WTC11 (cell line): ENCODE data around the gene ST8SIA6. TPM values are rescaled to one million over a fixed set of nuclear protein-coding genes. Genes with fewer than 3 reads are reported as not detected.
A peak's percentile ranks its signal among the peaks of the same experiment; 100 is the strongest.

ENCODE experiments used
- ATAC-seq: fragments of 200-7000 bp; cut with Tn5 transposase; 2 replicates; pipeline ENCODE4 v1.10.0; 2021; ENCODE audit warnings: mild to moderate bottlenecking, moderate library complexity
- CTCF ChIA-PET: fragments of 300-600 bp; sonication (Branson Sonifier 250); formaldehyde crosslinking; loops from one replicate; lab custom pipeline; 2021; ENCODE audit warnings: antibody characterized with exemption; lab: Charles Lee
- POLR2A ChIA-PET: fragments of 350-600 bp; sonication (Branson Sonifier 250); formaldehyde crosslinking; loops from one replicate; lab custom pipeline; 2021; ENCODE audit warnings: antibody characterized with exemption; lab: Charles Lee
- DNase-seq: peaks from one replicate; pipeline ENCODE4 v3.0.0; 2021; ENCODE audit warnings: low spot score
- H3K27ac Mint-ChIP-seq: 2 replicates; pipeline ENCODE4 v1.8.0; 2021; ENCODE audit warnings: mixed read lengths
- H3K27me3 Mint-ChIP-seq: 2 replicates; pipeline ENCODE4 v1.8.0; 2021; ENCODE audit warnings: low read depth, mild to moderate bottlenecking, moderate library complexity, mixed read lengths
- H3K36me3 Mint-ChIP-seq: 2 replicates; pipeline ENCODE4 v1.8.0; 2021; ENCODE audit warnings: mixed read lengths
- H3K4me1 Mint-ChIP-seq: 2 replicates; pipeline ENCODE4 v1.8.0; 2022; ENCODE audit warnings: mixed read lengths
- H3K4me3 Mint-ChIP-seq: 2 replicates; pipeline ENCODE4 v1.8.0; 2021; ENCODE audit warnings: mild to moderate bottlenecking, moderate library complexity, mixed read lengths
- H3K9me3 Mint-ChIP-seq: 2 replicates; pipeline ENCODE4 v1.8.0; 2021; ENCODE audit warnings: mixed read lengths
- CREB1 ChIP-seq: sonication (generic); formaldehyde crosslinking; IDR thresholded peaks from 2 replicates; pipeline ENCODE4 v1.8.0; 2023; ENCODE audit warnings: mild to moderate bottlenecking, missing genetic modification reagents
- ELF4 ChIP-seq: sonication (generic); formaldehyde crosslinking; IDR thresholded peaks from 2 replicates; pipeline ENCODE4 v1.8.1; 2022; ENCODE audit warnings: low read depth, mild to moderate bottlenecking, moderate library complexity, missing genetic modification reagents
- FOXJ3 ChIP-seq: sonication (generic); formaldehyde crosslinking; IDR thresholded peaks from 2 replicates; pipeline ENCODE4 v1.9.0; 2021; ENCODE audit warnings: missing genetic modification reagents, mild to moderate bottlenecking, borderline replicate concordance
- JUN ChIP-seq: sonication (generic); formaldehyde crosslinking; IDR thresholded peaks from 2 replicates; pipeline ENCODE4 v1.8.0; 2023; ENCODE audit warnings: mild to moderate bottlenecking, missing genetic modification reagents
- KAT7 ChIP-seq: sonication (generic); formaldehyde crosslinking; IDR thresholded peaks from 2 replicates; pipeline ENCODE4 v1.8.1; 2023; ENCODE audit warnings: missing genetic modification reagents, mild to moderate bottlenecking, borderline replicate concordance
- NFE2L1 ChIP-seq: sonication (generic); formaldehyde crosslinking; IDR thresholded peaks from 2 replicates; pipeline ENCODE4 v1.8.1; 2023; ENCODE audit warnings: missing genetic modification reagents
- NR1H2 ChIP-seq: sonication (generic); formaldehyde crosslinking; IDR thresholded peaks from 2 replicates; pipeline ENCODE4 v1.9.0; 2021; ENCODE audit warnings: mild to moderate bottlenecking, moderate library complexity, missing genetic modification reagents
- NR2C2 ChIP-seq: sonication (generic); formaldehyde crosslinking; IDR thresholded peaks from 2 replicates; pipeline ENCODE4 v1.8.0; 2022; ENCODE audit warnings: mild to moderate bottlenecking, missing genetic modification reagents
- PRRX2 ChIP-seq: fragments of 250-450 bp; sonication (Bioruptor Pico); IDR thresholded peaks from 2 replicates; pipeline ENCODE4 v1.8.0; 2021; ENCODE audit warnings: mild to moderate bottlenecking
- RELA ChIP-seq: sonication (generic); formaldehyde crosslinking; IDR thresholded peaks from 2 replicates; pipeline ENCODE4 v1.8.1; 2022; ENCODE audit warnings: missing genetic modification reagents, mild to moderate bottlenecking, borderline replicate concordance
- RORB ChIP-seq: fragments of 250-450 bp; sonication (Bioruptor Pico); IDR thresholded peaks from 2 replicates; pipeline ENCODE4 v1.9.0; 2021; ENCODE audit warnings: mild to moderate bottlenecking
- SP1 ChIP-seq: sonication (generic); formaldehyde crosslinking; conservative IDR thresholded peaks from 2 replicates; pipeline ENCODE4 v1.8.1; 2022; ENCODE audit warnings: missing genetic modification reagents
- TEAD4 ChIP-seq: sonication (generic); formaldehyde crosslinking; IDR thresholded peaks from 2 replicates; pipeline ENCODE4 v1.8.0; 2022; ENCODE audit warnings: mild to moderate bottlenecking, missing genetic modification reagents
- ZNF219 ChIP-seq: sonication (generic); formaldehyde crosslinking; IDR thresholded peaks from 2 replicates; pipeline ENCODE4 v1.8.0; 2023; ENCODE audit warnings: missing genetic modification reagents, mild to moderate bottlenecking, borderline replicate concordance
- ZNF263 ChIP-seq: sonication (generic); formaldehyde crosslinking; IDR thresholded peaks from 2 replicates; pipeline ENCODE4 v1.8.1; 2022; ENCODE audit warnings: low read depth, mild to moderate bottlenecking, moderate library complexity, missing genetic modification reagents
- ZNF317 ChIP-seq: sonication (generic); formaldehyde crosslinking; IDR thresholded peaks from 2 replicates; pipeline ENCODE4 v1.8.1; 2023; ENCODE audit warnings: low read depth, mild to moderate bottlenecking, moderate library complexity, missing genetic modification reagents, borderline replicate concordance
- total RNA-seq: library from RNA; stranded (reverse); gene quantifications from 3 replicates; pipeline ENCODE4 v1.2.3, GENCODE V29; 2021
- TF ChIP-seq, protein P1 (sequence below): sonication (generic); formaldehyde crosslinking; IDR thresholded peaks from 2 replicates; pipeline ENCODE4 v1.8.1; 2022; ENCODE audit warnings: missing genetic modification reagents, borderline replicate concordance
- TF ChIP-seq, protein P2 (sequence below): sonication (generic); formaldehyde crosslinking; IDR thresholded peaks from 2 replicates; pipeline ENCODE4 v1.8.0; 2022; ENCODE audit warnings: mild to moderate bottlenecking, missing genetic modification reagents
- TF ChIP-seq, protein P3 (sequence below): sonication (generic); formaldehyde crosslinking; IDR thresholded peaks from 2 replicates; pipeline ENCODE4 v1.8.1; 2023; ENCODE audit warnings: mild to moderate bottlenecking, missing genetic modification reagents, borderline replicate concordance
- TF ChIP-seq, protein P4 (sequence below): sonication (generic); formaldehyde crosslinking; IDR thresholded peaks from 2 replicates; pipeline ENCODE4 v1.8.0; 2023; ENCODE audit warnings: missing genetic modification reagents, mild to moderate bottlenecking, borderline replicate concordance
- TF ChIP-seq, protein P5 (sequence below): sonication (generic); formaldehyde crosslinking; conservative IDR thresholded peaks from 2 replicates; pipeline ENCODE4 v1.8.1; 2022; ENCODE audit warnings: mild to moderate bottlenecking, missing genetic modification reagents

The ST8SIA6 gene
- total RNA-seq, 1 experiment from 2014 or later = 3.5 TPM

DNA sequence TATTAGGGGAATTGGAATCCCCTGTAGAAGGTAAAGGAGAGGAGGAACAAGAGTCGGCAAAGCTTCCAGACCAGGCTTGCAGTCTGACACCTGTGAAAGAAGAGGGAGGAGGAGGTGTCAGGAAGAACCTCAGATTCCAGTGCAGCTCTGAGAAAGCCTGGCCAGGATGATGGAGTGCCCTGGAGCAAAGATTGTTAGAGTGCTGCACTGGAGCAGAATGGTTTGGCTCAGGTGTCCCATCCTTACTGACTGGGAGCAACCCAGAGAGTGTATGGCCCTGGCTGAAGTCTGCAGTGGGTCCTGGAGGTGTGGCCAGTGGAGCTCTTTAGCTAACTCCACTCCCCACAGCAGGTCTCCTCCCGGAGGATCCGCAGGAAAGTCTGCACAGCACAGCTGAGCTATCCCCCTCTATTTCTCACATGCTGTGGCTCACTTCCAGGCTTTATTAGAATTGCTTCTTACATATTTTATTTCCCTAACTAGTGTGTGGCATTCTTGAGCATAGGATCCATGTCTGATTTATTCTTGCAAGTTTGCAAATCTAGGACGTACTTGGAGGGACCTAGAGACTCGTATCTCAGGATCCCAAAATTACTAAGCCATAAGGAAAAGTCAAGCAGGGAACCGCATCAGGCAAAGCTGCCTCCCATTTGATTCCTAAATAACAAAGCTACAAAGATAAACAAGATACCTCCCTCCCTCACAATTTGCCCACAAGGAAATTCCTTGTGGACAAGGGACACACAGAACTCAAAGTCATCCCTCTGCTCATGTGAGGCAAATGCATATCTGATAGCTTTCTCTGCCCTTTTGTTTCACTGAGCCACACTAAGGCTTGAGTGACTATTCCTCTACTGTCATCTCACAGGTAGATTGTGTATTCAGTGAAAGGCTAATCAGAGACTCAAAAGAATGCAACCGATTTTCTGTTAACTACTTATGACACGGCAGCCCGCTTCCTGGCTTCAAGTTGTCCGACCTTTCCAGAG is 167.5 kb downstream of the ST8SIA6 start:
- ATAC-seq (peak; percentile 70), DNase-seq (no peak)
- no peak overlapping the region for H3K27ac Mint-ChIP-seq
- peaks cover 30% of the 10 kb centered on the region for H3K9me3 Mint-ChIP-seq
- H3K36me3 Mint-ChIP-seq = peaks cover 22% of the 10 kb centered on the region
- ChIA-PET POLR2A (interaction anchor here (0.6 kb wide), 3 partner anchors 92 to 1121 kb away, joined by 3 to 7 read pairs (median 4); no protein-coding TSS in a partner anchor), CTCF (interaction anchor here (1.4 to 2.6 kb wide), 2 partner anchors 89 to 144 kb away, joined by 6 to 7 read pairs; no protein-coding TSS in a partner anchor)
- H3K27me3 Mint-ChIP-seq = peaks cover 3% of the 10 kb centered on the region; the same call in 1 of the 2 replicates
- no peak overlapping the region for H3K4me3 Mint-ChIP-seq
- H3K4me1 Mint-ChIP-seq = peaks cover 7% of the 10 kb centered on the region; the same call in 1 of the 2 replicates
- no peak for TF ChIP-seq NR1H2
- TF ChIP-seq, protein P1, sequence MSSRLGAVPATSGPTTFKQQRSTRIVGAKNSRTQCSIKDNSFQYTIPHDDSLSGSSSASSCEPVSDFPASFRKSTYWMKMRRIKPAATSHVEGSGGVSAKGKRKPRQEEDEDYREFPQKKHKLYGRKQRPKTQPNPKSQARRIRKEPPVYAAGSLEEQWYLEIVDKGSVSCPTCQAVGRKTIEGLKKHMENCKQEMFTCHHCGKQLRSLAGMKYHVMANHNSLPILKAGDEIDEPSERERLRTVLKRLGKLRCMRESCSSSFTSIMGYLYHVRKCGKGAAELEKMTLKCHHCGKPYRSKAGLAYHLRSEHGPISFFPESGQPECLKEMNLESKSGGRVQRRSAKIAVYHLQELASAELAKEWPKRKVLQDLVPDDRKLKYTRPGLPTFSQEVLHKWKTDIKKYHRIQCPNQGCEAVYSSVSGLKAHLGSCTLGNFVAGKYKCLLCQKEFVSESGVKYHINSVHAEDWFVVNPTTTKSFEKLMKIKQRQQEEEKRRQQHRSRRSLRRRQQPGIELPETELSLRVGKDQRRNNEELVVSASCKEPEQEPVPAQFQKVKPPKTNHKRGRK (CRISPR knock-in tag) = no peak
- TF ChIP-seq RORB = no peak
- TF ChIP-seq JUN (CRISPR knock-in tag) = no peak
- TF ChIP-seq CREB1 (CRISPR knock-in tag) = no peak
- TF ChIP-seq, protein P2, sequence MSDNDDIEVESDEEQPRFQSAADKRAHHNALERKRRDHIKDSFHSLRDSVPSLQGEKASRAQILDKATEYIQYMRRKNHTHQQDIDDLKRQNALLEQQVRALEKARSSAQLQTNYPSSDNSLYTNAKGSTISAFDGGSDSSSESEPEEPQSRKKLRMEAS = no peak
- TF ChIP-seq NFE2L1 (CRISPR knock-in tag) = no peak
- TF ChIP-seq ZNF219 (CRISPR knock-in tag) = no peak
- no peak for TF ChIP-seq TEAD4

DNA sequence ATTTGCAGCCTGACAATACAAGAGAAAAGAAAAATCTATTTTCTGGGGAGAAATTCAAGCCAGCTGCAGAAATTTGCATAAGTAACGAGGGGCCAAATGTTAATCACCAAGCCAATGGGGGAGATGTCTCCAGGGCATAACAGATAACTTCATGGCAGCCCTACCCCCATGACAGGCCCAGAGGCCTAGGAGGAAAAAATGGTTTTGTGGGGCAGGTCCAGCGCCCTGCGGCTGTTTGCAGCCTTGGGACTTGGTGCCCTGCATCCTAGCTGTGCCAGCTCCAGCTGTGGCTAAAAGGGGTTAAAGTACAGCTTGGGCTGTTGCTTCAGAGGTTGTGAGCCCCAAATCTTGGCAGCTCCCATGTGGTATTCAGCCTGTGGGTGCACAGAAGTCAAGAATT is 172.1 kb downstream of the ST8SIA6 start:
- no peak for DNase-seq
- Mint-ChIP-seq H3K36me3 (peaks cover 39% of the 10 kb centered on the region), H3K9me3 (peaks cover 72% of the 10 kb centered on the region), H3K27me3 (peaks cover 3% of the 10 kb centered on the region; the same call in 1 of the 2 replicates), H3K4me3 (no peak overlapping the region), H3K4me1 (peaks cover 5% of the 10 kb centered on the region; the same call in 1 of the 2 replicates), H3K27ac (no peak overlapping the region)
- ChIA-PET CTCF (no interaction called here), POLR2A (no interaction called here)
- no peak for ATAC-seq
- TF ChIP-seq, protein P3, sequence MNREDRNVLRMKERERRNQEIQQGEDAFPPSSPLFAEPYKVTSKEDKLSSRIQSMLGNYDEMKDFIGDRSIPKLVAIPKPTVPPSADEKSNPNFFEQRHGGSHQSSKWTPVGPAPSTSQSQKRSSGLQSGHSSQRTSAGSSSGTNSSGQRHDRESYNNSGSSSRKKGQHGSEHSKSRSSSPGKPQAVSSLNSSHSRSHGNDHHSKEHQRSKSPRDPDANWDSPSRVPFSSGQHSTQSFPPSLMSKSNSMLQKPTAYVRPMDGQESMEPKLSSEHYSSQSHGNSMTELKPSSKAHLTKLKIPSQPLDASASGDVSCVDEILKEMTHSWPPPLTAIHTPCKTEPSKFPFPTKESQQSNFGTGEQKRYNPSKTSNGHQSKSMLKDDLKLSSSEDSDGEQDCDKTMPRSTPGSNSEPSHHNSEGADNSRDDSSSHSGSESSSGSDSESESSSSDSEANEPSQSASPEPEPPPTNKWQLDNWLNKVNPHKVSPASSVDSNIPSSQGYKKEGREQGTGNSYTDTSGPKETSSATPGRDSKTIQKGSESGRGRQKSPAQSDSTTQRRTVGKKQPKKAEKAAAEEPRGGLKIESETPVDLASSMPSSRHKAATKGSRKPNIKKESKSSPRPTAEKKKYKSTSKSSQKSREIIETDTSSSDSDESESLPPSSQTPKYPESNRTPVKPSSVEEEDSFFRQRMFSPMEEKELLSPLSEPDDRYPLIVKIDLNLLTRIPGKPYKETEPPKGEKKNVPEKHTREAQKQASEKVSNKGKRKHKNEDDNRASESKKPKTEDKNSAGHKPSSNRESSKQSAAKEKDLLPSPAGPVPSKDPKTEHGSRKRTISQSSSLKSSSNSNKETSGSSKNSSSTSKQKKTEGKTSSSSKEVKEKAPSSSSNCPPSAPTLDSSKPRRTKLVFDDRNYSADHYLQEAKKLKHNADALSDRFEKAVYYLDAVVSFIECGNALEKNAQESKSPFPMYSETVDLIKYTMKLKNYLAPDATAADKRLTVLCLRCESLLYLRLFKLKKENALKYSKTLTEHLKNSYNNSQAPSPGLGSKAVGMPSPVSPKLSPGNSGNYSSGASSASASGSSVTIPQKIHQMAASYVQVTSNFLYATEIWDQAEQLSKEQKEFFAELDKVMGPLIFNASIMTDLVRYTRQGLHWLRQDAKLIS (CRISPR knock-in tag) = no peak
- no peak for TF ChIP-seq RELA (CRISPR knock-in tag)
- no peak for TF ChIP-seq FOXJ3
- TF ChIP-seq SP1 (CRISPR knock-in tag) = no peak
- no peak for TF ChIP-seq ELF4 (CRISPR knock-in tag)
- TF ChIP-seq RORB = no peak
- no peak for TF ChIP-seq ZNF263 (CRISPR knock-in tag)
- no peak for TF ChIP-seq ZNF219 (CRISPR knock-in tag)
- TF ChIP-seq KAT7 = no peak
- TF ChIP-seq, protein P4, sequence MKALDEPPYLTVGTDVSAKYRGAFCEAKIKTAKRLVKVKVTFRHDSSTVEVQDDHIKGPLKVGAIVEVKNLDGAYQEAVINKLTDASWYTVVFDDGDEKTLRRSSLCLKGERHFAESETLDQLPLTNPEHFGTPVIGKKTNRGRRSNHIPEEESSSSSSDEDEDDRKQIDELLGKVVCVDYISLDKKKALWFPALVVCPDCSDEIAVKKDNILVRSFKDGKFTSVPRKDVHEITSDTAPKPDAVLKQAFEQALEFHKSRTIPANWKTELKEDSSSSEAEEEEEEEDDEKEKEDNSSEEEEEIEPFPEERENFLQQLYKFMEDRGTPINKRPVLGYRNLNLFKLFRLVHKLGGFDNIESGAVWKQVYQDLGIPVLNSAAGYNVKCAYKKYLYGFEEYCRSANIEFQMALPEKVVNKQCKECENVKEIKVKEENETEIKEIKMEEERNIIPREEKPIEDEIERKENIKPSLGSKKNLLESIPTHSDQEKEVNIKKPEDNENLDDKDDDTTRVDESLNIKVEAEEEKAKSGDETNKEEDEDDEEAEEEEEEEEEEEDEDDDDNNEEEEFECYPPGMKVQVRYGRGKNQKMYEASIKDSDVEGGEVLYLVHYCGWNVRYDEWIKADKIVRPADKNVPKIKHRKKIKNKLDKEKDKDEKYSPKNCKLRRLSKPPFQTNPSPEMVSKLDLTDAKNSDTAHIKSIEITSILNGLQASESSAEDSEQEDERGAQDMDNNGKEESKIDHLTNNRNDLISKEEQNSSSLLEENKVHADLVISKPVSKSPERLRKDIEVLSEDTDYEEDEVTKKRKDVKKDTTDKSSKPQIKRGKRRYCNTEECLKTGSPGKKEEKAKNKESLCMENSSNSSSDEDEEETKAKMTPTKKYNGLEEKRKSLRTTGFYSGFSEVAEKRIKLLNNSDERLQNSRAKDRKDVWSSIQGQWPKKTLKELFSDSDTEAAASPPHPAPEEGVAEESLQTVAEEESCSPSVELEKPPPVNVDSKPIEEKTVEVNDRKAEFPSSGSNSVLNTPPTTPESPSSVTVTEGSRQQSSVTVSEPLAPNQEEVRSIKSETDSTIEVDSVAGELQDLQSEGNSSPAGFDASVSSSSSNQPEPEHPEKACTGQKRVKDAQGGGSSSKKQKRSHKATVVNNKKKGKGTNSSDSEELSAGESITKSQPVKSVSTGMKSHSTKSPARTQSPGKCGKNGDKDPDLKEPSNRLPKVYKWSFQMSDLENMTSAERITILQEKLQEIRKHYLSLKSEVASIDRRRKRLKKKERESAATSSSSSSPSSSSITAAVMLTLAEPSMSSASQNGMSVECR (CRISPR knock-in tag) = no peak
- no peak for TF ChIP-seq NR2C2
- TF ChIP-seq ZNF317 (CRISPR knock-in tag) = no peak
- TF ChIP-seq, protein P5, sequence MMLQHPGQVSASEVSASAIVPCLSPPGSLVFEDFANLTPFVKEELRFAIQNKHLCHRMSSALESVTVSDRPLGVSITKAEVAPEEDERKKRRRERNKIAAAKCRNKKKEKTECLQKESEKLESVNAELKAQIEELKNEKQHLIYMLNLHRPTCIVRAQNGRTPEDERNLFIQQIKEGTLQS (CRISPR knock-in tag) = no peak
- no peak for TF ChIP-seq PRRX2 (CRISPR knock-in tag)
